ENCODE measurements around the gene RPIA. TPM values are rescaled to one million over a fixed set of nuclear protein-coding genes. Genes with fewer than 3 reads are reported as not detected.

RPIA gene
- total RNA-seq, 2 experiments from 2014 or later: 31.6 to 68.1 TPM

DNA sequence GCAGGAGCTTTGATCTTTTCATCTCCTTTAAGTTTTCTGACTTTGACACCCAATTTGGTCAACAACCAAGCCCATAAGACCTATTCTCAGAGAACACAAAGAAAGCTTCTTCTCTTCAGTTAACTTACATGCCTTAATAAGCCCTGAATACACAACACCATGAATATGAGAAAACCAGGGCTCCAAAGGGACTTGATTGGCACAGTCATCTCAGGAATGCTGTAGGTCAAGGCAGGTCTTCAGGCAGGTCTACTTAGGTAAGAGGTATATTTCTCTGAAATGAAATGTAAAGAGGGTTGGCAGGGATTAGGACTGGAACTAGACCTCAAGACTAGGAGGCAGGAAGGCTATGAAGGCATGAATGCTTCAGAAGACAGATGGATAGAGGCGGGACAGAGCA is 39.8 kb upstream of the RPIA start:
- intact Hi-C loops (cut with micrococcal nuclease; ENCODE audit: unreplicated experiment): no loop called here
- Histone ChIP-seq H4K20me1 (ENCODE audit: insufficient read depth, low read length) (no peaks in the 10 kb centered on the region), H3K79me2 (ENCODE audit: insufficient read depth, low read depth, low read length) (no peaks in the 10 kb centered on the region), H3K4me3 (ENCODE audit: low read depth, low read length, poor library complexity, severe bottlenecking) (no peak overlapping the region), H3K36me3 (ENCODE audit: insufficient read depth, low read length) (no peaks in the 10 kb centered on the region), H3K4me1 (ENCODE audit: insufficient read depth, low read length, poor library complexity, severe bottlenecking) (no peaks in the 10 kb centered on the region), H3K9me2 (ENCODE audit: insufficient read depth, low read length) (no peaks in the 10 kb centered on the region), H3K27ac (ENCODE audit: low read depth, low read length, poor library complexity, severe bottlenecking) (no peak overlapping the region), H3K4me2 (ENCODE audit: low read length) (no peak overlapping the region), H2AFZ (ENCODE audit: low read length) (no peak overlapping the region), H3K9me3 (ENCODE audit: low read length) (no peaks in the 10 kb centered on the region)
- BruUV-seq (replicated peaks): no TSS peak
- ChIA-PET POLR2A (no interaction called here), CTCF (ENCODE audit: unreplicated experiment) (interaction anchor here (0.7 kb wide), 1 partner anchor 56 kb away, joined by 3 read pairs; no protein-coding TSS in a partner anchor)
- TF ChIP-seq, protein P1, sequence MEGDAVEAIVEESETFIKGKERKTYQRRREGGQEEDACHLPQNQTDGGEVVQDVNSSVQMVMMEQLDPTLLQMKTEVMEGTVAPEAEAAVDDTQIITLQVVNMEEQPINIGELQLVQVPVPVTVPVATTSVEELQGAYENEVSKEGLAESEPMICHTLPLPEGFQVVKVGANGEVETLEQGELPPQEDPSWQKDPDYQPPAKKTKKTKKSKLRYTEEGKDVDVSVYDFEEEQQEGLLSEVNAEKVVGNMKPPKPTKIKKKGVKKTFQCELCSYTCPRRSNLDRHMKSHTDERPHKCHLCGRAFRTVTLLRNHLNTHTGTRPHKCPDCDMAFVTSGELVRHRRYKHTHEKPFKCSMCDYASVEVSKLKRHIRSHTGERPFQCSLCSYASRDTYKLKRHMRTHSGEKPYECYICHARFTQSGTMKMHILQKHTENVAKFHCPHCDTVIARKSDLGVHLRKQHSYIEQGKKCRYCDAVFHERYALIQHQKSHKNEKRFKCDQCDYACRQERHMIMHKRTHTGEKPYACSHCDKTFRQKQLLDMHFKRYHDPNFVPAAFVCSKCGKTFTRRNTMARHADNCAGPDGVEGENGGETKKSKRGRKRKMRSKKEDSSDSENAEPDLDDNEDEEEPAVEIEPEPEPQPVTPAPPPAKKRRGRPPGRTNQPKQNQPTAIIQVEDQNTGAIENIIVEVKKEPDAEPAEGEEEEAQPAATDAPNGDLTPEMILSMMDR (conservative IDR thresholded peaks at IDR 0.05; ENCODE audit: low read length): no peak
- no peak for TF ChIP-seq EZH2phosphoT487 (IDR thresholded peaks at IDR 0.05; ENCODE audit: borderline replicate concordance, low read depth, low read length)
- no peak for DNase-seq (ENCODE audit: low spot score)

- no TSS peak for BruUV-seq (replicated peaks)
- no peak overlapping the region for H3K4me3 ChIP-seq (ENCODE audit: low read depth, low read length, poor library complexity, severe bottlenecking)
- no peak overlapping the region for H2AFZ ChIP-seq (ENCODE audit: low read length)
- H3K4me1 ChIP-seq (ENCODE audit: insufficient read depth, low read length, poor library complexity, severe bottlenecking): no peaks in the 10 kb centered on the region
- H3K36me3 ChIP-seq (ENCODE audit: insufficient read depth, low read length): no peaks in the 10 kb centered on the region
- H3K79me2 ChIP-seq (ENCODE audit: insufficient read depth, low read depth, low read length): no peaks in the 10 kb centered on the region
- no peak overlapping the region for H3K4me2 ChIP-seq (ENCODE audit: low read length)
- no peak for DNase-seq (ENCODE audit: low spot score)
- H3K9me2 ChIP-seq (ENCODE audit: insufficient read depth, low read length): no peaks in the 10 kb centered on the region
- H3K9me3 ChIP-seq (ENCODE audit: low read length): no peaks in the 10 kb centered on the region
- TF ChIP-seq, protein P1 (conservative IDR thresholded peaks at IDR 0.05; ENCODE audit: low read length): no peak
- TF ChIP-seq EZH2phosphoT487 (IDR thresholded peaks at IDR 0.05; ENCODE audit: borderline replicate concordance, low read depth, low read length): no peak
- H3K27ac ChIP-seq (ENCODE audit: low read depth, low read length, poor library complexity, severe bottlenecking): no peak overlapping the region
- intact Hi-C loops (cut with micrococcal nuclease; ENCODE audit: unreplicated experiment): no loop called here
- no peaks in the 10 kb centered on the region for H4K20me1 ChIP-seq (ENCODE audit: insufficient read depth, low read length)
- ChIA-PET CTCF (ENCODE audit: unreplicated experiment) (no interaction called here), POLR2A (interaction anchor here (1.2 to 2.1 kb wide), 2 partner anchors 14 to 19 kb away, joined by 3 to 4 read pairs; no protein-coding TSS in a partner anchor)
Observed at GRCh38 chr2:88654714-88655113, 36.8 kb upstream of the RPIA start.

DNA sequence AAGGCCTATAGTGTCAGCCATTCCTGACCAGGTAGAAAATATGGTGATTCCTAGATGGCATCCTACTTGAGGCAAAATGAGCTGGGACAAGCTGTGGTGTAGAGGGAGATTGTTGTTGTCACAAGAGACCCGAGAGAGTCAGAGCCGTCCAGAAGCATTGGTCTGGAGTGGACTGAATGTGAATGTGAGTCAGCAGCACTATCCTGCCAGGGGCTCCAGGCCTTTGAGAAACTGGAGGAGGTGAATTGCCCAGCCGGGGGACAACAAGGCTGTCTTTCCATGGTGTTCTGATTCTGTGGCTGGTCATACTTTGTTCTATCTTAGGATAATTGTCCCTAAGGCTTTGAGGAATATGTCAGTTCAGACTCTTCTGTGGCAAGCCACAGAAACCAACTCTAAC is 34.8 kb upstream of the RPIA start:
- H2AFZ ChIP-seq (ENCODE audit: low read length): no peak overlapping the region
- H3K9me2 ChIP-seq (ENCODE audit: insufficient read depth, low read length): no peaks in the 10 kb centered on the region
- H3K27ac ChIP-seq (ENCODE audit: low read depth, low read length, poor library complexity, severe bottlenecking): no peak overlapping the region
- H3K36me3 ChIP-seq (ENCODE audit: insufficient read depth, low read length): no peaks in the 10 kb centered on the region
- no peak overlapping the region for H3K4me2 ChIP-seq (ENCODE audit: low read length)
- no TSS peak for BruUV-seq (replicated peaks)
- TF ChIP-seq, protein P1 (conservative IDR thresholded peaks at IDR 0.05; ENCODE audit: low read length): no peak
- no peak for TF ChIP-seq EZH2phosphoT487 (IDR thresholded peaks at IDR 0.05; ENCODE audit: borderline replicate concordance, low read depth, low read length)
- ChIA-PET POLR2A (interaction anchor here (0.8 to 1.1 kb wide), 3 partner anchors 10 to 47 kb away, joined by 3 read pairs; no protein-coding TSS in a partner anchor), CTCF (ENCODE audit: unreplicated experiment) (no interaction called here)
- intact Hi-C loops (cut with micrococcal nuclease; ENCODE audit: unreplicated experiment): no loop called here
- no peak overlapping the region for H3K4me3 ChIP-seq (ENCODE audit: low read depth, low read length, poor library complexity, severe bottlenecking)
- no peaks in the 10 kb centered on the region for H3K79me2 ChIP-seq (ENCODE audit: insufficient read depth, low read depth, low read length)
- no peak for DNase-seq (ENCODE audit: low spot score)
- no peaks in the 10 kb centered on the region for H3K4me1 ChIP-seq (ENCODE audit: insufficient read depth, low read length, poor library complexity, severe bottlenecking)
- no peaks in the 10 kb centered on the region for H4K20me1 ChIP-seq (ENCODE audit: insufficient read depth, low read length)
- no peaks in the 10 kb centered on the region for H3K9me3 ChIP-seq (ENCODE audit: low read length)
